GM21390 (cell line): ENCODE results near the gene BCL6.

Source experiments
- ATAC-seq: cut with Tn5 transposase; IDR thresholded peaks from one replicate; pipeline ENCODE4 v1.9.1; 2021; ENCODE audit not compliant: unreplicated experiment

BCL6 gene

DNA sequence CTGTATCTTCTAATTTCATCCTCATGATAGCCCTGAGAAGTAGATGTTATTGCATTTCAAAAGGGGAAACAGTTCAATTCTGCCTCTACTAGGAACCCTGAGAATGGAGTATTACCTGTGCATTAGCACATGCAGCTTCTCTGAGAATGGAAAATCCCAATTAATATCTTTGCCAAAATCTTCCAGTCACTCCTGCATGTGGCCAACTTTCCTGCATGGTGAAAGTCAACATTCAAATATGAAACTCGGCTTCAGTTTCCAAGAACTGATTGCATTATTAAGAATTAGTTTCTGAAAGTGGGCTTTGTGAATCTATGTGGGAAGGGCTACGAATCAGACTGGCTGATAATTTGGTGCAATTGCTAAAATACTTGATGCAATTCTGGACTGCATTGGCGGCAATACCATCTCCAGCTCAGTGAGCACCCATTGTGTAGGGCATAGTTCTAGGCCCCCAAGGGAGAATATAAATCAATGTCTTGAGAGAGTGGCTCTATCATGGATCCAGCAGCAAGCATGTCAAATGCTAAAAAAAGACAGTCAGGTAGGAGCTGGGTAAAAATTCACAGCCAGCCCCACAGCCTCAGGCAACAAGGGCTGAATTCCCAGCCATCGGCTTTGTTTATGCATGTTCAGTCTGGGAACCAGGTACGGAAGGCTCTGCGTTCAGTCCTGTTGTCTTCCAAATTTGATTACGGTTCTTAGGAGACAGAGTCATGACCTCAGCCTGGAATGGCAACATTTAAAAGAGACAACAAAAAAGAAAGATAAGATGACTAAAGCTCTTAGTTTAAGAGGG is 18.8 kb upstream of the BCL6 start:
- no peak for ATAC-seq

DNA sequence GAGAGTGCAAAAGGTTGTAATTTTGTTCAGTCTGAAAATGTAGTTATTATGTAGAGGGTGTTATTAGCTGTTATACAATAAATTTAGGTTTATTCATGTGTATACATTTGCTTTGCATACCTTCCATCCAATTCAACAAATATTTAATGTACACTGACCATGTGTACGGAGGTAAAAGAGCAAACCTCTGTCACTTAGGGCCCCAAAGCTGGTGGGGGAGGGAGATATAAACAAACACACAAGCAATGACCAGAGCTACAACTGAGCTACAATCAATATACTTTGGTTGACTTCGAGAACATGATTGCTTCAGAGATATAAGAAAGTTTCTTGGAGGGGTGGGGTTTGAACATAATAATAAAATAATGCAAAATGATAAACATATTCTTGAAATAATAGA is 17.5 kb upstream of the BCL6 start:
- ATAC-seq = no peak

DNA sequence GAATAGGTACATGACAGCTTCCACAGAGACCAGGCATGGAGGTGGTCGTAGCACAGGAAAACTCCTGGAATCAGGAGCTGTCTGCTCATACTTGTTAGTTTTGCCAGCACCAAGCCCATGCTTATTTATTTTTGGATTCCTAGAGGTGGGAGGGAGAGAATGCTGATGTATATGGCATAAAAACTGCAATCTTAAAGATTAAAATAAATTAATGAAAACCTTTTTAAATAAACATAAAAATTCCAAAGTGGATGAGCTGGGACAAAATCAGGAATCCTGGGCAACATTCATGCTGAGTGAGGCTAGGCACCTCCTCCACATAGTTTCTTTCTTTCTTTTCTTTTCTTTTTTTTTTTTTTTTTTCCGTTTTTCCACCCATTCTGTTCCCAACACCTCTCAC is 14.3 kb upstream of the BCL6 start:
- no peak for ATAC-seq

DNA sequence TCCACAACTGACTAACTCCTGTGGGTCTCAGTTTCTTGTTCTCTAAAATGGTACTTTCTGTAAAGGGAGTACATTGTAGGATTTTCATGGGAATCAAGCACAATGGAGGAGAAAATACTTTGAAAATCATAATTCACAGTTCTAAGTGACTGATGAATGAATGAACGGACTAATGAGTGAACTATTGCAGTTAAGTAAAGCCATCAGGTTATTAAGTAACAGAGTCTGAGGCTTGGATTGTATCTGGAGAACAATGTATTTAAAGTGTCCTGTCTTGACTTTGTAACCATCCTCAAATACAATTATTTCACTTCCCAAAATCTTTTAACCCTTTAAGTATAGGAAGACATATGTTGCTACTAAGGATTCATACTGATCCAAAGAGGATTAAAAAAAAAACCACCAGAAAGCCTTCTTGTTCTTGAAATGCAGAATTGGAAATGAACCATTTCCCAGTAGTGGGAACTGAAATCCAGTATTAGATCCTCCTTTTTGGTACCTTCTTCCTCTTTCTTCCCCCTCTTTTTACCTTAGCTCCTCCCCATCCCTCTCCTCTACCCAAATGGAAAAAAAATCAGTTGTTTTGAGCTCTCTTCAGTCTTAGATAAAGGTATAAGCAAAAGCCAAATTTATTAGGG is 13.2 kb upstream of the BCL6 start:
- no peak for ATAC-seq

DNA sequence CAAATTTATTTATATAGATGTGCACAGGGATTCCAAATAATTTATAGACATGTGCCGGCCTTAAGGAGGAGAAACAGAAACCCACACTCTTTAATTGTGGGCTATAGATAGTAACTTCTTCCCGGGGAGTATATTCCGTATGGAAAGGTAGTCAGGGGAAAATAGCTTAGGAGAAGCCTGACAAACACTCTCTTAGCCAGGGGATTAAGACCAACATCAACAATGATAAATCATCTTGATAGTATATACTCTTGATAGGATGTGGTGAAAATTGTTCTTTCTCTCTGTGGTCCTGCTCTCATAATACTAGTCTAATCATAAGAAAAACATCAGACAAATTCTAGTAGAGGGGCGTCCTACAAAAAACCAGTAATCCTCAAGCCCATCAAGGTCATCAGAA is 8.2 kb upstream of the BCL6 start:
- ATAC-seq = no peak

DNA sequence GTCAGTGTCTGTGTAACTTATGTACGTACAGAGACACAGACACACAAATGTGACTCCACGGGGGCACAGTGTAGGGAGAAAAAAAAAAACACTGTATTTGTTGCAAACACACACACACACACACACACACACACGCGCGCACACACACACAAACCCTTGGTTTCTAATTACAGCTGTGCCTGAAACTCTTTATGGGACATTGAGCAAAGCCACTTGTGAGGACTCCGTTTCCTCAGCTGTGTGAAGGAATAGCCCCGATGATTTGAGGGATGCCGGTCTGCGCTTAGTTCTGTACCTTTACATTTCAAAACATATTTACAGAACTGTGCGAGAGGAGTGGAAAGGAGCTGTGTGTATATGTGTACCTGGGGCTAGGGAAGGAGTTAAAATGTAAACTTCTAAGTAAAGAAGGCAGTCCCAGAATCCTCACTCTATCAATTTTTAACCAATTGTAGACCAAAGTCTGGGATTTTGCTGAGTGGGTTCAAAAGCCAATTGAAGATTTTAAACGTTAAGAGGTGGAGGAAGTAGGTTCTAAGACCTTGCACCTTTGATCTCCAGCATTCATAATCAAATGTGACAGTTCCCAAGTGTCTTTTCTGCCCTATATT is 5.3 kb upstream of the BCL6 start:
- no peak for ATAC-seq

DNA sequence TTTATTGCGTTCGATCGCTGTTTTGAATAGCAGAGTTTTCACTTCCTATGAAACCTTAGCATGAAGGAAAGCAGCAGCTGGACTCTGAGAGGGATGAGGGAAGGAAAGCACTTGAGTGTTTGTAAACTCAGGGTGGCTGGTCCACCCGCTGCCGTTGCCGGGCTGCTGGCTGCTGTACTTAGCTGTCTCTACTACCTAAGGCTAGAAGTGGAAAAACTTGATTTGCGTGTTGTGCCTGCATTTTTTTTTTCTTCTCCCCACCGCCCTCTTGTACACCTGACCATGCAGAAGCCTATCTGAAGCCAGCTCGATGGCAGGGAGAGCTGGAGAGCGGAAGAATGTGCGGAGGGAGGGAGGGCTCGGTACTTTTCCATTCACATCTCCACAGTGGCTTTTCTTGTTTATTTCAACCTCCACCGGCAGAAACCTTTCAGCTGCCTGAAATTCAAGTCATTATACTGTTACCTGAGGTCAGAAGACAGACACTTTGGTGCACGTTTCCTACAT is 4.8 kb upstream of the BCL6 start:
- ATAC-seq = no peak

DNA sequence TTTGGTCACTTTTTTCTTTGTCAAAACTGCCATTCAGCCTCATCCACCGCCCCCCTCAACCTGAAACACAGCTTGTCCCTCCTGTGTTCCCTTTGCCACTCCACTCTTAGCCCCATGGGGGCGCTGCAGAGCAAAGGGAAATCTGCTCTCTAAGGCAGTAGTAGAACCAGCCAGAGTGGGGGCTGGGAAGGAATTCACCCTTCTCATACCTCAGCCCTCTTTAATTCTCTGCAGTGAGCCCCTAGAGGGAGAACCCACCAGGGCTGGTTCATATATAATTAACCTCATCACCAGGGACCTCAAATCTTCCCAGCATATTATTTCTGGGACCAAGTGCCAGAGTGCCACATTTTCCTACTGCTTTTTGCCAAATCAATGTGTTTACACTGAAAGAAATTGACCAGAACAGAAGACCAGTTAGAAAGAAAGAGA is 2.8 kb upstream of the BCL6 start:
- peak; percentile 43 for ATAC-seq

DNA sequence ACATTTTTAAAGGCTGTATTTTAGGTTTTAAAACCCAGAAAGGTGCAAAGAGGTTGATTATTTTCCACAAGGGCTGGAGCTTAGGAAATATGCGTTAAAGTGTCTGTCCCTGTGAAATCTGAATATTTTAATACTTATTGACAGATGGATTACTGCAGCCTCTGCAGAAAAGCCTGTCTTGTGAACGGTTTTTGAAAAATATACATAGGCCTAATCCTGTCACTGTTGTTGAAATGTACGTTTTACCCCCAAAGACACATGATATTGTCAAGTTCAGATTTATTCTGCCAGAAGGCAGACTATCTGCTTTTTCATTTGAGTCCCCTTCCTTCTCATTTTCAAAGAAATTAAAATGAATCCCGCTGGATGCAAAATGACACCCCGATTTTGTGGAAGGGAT is 2.2 kb upstream of the BCL6 start:
- no peak for ATAC-seq

DNA sequence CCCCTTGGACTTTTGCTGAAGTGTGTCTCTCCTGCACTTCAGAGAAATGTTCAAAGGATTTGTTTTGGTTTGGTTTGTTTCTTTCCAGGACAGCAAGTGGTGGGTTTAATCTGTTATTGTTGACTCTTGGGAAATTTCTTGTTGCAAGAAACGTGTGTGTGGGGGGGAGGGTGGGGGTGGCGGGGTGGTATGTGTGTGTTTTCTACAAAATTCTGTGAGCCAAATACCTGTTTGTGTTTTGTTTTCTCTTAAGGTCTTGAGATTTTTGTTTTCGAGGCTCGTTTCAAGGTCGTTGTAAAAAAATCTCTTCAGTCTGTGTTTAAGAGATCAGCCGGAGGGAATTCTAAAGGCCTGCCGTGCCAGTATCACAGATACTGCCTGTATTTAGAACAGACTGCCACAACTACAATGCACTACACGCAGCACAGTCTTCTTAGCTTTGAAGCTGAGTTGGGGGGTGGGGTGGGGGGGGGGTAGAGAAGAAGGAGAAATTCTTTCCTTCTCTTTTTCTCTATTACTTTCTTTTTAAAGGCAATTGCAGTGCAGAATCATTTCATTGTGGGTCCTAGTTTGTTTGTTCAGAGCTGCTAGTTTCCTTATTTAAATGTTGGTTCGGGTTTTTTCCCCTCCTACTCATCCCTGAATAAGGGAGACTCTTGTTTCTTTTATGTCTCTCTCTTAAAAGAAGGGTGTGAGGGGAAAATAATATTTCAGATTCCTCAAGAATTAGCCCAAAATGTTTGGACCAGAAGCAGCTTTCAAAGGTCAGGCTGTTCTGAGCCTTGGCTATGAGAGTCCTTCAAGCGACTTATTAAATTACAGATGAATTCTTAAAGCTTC is 1.4 kb upstream of the BCL6 start:
- no peak for ATAC-seq

DNA sequence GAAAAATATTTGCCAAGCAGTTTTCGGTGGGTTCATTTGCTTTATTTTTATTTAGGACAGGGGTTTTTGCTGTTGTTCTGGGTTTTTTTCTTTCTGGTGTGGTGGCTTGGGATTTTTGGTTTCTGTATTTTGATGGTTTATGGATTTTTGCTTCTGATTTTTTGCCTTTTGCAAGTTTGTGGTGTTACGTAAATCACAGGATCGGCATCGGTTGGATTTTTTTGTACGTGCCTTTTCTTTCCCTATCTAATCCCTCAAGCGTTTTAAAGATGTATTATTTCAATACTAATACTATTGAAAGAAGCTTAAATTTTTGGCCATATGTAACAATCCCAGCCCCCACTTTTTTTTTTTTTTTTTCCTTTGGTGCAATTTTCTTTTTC is 782 bp upstream of the BCL6 start:
- ATAC-seq = no peak

DNA sequence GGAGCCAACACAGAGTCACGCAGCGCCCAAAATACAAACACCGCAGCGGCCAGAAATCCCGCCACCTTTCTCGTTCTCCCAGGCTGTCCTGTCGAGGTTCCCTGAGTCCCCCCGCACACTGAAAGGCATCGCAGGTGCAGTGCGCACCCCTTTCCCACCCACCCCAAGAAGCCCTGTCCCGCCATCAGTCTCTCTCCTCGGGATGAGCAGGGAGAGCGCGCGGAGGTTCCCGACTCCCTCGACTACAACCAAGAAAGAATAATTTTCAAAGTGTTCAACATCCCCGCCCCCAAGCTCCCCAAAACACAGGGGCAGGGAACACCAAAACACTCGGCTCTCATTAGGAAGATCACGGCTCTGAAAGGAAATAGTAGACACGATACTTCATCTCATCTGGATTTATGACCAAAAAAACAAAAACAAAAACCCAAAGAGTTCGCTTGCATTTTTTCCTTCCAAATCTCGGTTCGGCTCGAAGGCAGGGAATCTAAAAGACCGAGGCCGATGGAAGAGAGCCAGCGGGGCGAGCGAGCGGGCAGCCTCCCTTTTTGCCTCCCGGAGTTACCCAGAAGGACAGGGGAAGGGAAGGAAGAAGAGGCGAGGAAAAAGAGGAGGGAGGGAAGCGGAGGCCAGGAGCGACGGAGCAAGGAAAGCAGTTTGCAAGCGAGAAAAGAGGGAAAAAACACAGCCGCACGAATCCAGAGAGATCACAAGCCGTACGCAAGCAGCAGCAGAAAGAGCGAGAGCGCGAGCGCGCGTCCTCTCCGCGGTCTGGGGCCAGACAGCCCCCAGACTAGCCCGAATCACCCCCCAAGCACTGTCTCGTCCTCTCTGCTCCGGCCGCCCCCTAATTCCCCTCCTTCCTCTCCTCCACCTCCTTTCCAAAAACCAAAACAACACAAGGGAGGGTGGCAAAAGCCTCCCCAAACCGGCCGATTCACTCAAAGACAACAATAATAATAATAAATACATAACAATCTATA is 808 bp downstream of the BCL6 start:
- ATAC-seq = no peak

DNA sequence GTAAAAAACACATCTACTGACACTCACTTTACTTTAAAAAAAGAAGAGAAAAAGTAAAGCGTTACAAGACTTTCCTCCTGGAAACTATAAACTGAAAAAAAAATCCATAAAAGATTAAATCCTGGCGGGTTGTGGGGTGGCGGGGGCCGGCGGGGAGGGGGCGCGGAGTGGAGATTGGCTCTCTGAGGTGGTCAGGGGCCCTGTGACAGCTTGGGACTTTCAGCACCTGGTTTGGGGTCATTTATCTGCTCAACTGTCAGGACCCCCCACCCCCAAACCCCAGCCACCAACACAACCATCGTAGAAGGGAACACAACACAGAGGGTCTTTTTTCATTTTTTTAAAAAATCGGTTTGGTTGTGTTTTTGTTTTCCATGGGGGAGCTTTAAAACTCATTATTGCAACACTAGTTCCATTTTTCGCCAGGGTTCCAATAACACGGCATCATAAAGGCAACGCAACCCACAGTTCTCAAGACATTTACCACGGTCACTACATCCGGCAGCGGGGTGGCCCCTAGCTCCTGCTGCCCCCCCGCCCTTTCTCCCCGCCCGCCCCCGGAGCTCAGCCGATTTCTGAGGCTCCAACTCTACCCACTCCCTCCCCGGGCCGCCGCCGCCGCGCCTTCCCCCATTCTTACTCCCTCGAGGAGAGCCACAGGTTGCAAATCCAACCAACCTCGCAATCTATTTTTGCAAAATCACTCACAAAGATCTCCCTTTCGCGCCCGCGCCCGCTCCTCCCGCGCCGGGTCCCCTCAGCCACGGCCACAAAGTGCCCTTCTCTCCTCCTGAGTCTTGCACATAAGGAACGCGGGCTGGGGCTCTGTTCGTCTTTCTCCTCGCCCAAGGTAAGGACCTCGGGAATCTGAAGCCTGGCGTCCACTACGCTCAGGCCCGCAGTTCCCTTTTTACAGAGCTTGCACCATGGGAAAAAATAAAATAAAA is 1.8 kb downstream of the BCL6 start:
- no peak for ATAC-seq

DNA sequence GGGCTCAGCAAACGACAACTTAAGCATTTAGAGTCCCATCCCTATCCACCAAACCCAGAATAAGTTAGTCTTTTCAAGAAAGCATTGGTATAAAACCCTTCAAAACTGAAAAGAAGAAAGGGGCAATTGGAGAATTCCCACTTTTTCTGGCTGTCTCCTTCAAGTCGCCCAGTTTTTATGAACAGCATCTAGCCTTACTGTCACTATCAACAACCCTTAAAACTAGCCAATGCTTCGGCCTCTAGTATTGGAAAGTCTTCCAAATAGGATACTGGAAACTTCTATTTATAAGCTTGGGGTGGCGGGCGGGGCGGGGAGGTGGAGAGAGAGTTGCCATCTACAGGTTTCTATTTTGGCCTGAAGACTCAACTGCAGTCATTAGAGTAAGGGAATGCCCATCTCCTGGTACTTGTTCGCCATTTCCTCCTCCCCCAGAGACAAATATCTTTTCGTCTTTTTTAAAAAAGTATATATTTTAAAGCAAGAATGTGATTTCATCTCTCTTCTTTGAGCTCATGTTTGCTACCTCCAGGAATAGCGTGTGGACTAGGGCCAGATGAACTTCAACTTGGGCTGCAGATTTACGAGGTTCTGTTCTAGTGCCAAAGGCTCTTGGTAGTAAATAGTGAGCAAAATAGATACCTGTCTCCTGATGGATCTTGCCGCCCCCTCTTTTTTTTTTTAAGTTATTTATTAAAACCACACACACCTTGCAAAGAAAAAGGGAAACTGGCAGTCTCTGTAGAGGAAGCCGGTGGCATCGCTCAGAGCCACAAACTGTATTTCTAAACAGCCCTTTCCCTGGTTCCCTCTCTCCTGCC is 2.7 kb downstream of the BCL6 start:
- ATAC-seq = no peak

DNA sequence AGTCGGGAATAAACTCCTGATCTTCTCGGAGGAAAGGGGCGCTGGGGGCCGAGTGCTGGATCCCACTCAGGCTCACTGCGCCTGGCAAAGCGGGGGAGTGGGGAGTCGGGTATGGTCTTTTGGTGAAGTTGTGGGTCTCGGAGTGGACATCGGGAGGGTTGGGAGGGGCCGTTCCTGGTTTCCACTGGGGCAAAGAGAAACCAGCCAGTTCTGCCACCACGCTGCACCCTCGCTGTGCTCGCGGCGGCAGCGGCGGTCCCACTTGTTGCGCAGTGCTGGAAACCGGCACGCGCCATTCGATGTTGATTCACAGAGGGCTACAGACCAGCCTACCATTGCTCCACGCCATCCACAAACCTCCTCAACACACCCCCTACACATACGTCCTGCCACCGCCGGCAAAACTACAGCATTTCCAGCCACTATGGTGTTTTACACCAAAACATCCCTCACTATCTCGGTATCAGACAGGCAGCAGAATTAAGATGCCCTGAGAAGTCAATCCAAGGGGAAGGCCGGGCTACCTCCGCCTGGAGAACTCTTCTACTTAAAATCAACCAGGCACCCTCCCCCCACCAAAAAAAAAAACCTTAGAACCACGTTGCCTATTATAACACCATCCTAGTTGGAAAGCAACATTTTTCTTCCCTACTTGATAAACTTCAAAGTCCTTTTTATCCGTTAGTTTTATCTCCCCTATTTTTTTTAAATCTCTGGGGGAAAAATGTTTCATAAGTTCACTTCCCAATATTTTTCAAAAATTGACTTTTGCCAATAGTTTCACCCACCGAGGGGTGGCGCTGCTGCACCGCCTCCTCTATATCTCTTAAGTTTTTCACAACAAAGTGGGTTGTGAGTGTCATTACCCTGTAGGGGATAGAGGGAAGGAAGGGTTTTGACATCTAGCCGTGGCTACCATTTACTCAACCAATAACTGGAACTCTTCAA is 3.6 kb downstream of the BCL6 start:
- no peak for ATAC-seq

DNA sequence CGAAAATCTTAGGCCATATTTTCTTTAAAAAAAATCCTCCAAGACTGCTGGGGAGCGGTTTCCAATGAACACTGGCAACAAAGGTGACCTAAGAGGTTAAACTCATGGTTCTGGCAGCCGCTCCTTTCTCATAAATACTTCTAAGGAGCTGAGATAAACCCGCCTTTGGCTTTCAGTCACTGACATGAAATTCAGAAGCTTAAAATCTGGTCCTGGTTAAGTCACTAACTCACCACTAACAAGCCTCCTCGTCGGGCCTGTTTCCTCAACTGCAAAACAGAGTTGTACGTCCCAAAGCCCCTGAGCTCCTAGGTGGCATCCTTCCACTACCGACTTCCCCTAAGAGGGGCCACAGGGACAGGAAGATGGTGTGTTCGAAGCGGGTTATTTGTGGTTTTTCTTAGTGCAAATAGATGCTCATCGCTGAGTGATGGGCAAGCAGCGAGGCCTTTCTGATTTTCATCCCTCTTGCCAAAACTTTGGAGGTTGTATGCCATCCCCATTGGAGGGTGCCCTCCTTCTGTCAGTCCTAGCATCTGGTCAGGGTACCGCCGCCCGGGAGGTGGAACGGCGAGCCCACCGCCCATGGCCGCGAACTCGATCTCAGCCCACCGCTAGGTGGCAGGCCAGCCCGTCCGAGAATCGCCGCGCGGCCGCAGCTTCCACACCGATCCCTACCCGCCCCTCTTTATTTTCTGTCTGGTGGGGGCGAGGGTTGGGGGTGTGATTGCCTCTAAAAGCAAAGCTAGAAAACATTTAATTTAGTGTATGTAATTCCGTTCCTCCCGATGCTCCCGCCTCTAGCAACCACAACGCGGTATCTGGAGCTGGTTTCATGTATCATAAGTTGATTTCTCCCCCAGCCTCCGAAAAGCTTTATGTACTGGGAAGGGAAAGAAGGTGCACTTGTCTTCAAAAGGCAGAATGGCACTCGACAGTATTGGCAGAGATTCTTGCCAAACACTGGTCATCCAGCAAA is 4.6 kb downstream of the BCL6 start:
- ATAC-seq = no peak
